ENCODE measurements around the gene PCSK4.

Gene PCSK4

DNA sequence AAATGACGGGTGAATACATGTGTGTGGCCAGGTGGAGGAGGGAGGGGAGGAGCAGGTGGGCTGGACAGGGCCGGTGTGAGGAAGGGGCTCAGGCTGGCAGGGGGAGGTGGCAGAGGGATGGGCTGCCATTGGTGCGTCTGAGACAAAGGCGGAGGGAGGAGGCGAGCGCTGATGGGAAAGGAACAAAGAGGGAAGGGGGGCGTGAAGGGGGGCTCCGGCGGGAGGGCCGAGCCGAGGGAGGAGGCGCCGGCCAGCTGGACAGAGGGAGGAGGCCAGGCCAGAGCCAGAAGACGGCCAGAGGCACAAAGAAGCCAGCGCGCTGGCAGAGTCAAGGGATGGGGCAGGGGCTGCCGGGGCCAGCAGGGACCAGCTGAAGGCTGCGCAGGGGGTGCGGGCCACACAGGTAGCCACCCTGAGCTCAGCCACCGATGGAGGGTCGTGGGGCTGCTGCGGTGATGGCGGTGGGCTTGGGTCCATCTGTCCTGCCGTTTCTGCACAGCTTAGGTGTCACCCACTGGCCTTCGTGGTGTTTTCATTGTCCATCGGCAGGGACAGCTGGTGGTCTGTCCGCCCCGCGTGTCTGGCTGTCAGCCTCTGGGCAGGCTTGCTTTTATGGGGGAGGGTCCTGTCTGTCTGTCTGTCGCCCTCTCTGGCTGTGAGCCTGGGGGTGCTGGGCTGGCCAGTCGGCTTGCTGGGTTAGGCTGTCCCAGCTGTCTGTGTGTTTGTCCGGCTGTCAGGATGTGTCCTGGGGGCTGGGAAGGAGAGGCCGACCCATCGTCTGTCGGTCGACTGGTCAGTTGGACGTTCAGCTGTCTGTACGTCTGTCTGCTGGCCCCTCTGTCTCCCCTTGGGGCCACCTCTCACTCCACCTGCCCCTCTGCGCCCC is 38.0 kb downstream of the PCSK4 start:
- in situ Hi-C loops (cut with HindIII; ENCODE audit: low sequenced_read_pairs) = no loop called here
- no peak overlapping the region for H3K4me3 ChIP-seq (ENCODE audit: low read depth, low read length)
- no peak for TF ChIP-seq CTCF (IDR thresholded peaks at IDR 0.05; ENCODE audit: low read depth, low read length, missing control alignments)
- DNase-seq (ENCODE audit: low read depth) = no peak

GRCh38 chr19:1450735-1451731 is 39.1 kb downstream of the PCSK4 start:
- TF ChIP-seq CTCF (IDR thresholded peaks at IDR 0.05; ENCODE audit: low read depth, low read length, missing control alignments) = no peak
- DNase-seq (ENCODE audit: low read depth) = no peak
- in situ Hi-C loops (cut with HindIII; ENCODE audit: low sequenced_read_pairs) = no loop called here
- H3K4me3 ChIP-seq (ENCODE audit: low read depth, low read length) = no peak overlapping the region

- in situ Hi-C loops (cut with HindIII; ENCODE audit: low sequenced_read_pairs) = no loop called here
- no peak for DNase-seq (ENCODE audit: low read depth)
- TF ChIP-seq CTCF (IDR thresholded peaks at IDR 0.05; ENCODE audit: low read depth, low read length, missing control alignments) = no peak
- H3K4me3 ChIP-seq (ENCODE audit: low read depth, low read length) = no peak within 1 kb of the TSS
Measured at GRCh38 chr19:1449467-1450442, 40.4 kb downstream of the PCSK4 start, which contains the start of gene APC2. APC2 (plus strand) TSS chr19:1450121; CDS start chr19:1453002, 2,881 bp downstream.

GRCh38 chr19:1447944-1448343 is 42.2 kb downstream of the PCSK4 start:
- TF ChIP-seq CTCF (IDR thresholded peaks at IDR 0.05; ENCODE audit: low read depth, low read length, missing control alignments) = no peak
- in situ Hi-C loops (cut with HindIII; ENCODE audit: low sequenced_read_pairs) = no loop called here
- no peak overlapping the region for H3K4me3 ChIP-seq (ENCODE audit: low read depth, low read length)
- DNase-seq (ENCODE audit: low read depth) = no peak

- TF ChIP-seq CTCF (IDR thresholded peaks at IDR 0.05; ENCODE audit: low read depth, low read length, missing control alignments) = no peak
- DNase-seq (ENCODE audit: low read depth) = no peak
- no peak overlapping the region for H3K4me3 ChIP-seq (ENCODE audit: low read depth, low read length)
- in situ Hi-C loops (cut with HindIII; ENCODE audit: low sequenced_read_pairs) = no loop called here
Measured at GRCh38 chr19:1447504-1447903, 42.6 kb downstream of the PCSK4 start.
